ENCODE data around the gene ZNF165.

DNA sequence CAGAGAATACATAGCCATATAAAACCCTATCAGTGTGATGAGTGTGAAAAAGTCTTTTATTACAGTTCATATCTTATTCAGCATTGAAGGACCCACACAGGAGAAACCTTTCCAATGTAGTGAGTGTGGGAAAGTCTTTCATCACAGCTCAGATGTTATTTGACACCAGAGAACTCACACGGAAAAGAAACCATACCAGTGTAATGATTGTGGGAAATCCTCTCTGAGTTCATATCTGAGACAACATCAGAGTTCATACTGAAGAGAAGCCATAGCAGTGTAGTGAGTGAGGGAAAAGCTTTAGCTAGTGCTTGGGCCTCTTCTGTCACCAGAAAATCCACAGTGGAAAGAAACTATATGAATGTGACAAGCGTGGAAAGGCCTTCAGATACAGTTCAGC, 35.4 kb downstream of the ZNF165 start:
- TF ChIP-seq, protein P1, sequence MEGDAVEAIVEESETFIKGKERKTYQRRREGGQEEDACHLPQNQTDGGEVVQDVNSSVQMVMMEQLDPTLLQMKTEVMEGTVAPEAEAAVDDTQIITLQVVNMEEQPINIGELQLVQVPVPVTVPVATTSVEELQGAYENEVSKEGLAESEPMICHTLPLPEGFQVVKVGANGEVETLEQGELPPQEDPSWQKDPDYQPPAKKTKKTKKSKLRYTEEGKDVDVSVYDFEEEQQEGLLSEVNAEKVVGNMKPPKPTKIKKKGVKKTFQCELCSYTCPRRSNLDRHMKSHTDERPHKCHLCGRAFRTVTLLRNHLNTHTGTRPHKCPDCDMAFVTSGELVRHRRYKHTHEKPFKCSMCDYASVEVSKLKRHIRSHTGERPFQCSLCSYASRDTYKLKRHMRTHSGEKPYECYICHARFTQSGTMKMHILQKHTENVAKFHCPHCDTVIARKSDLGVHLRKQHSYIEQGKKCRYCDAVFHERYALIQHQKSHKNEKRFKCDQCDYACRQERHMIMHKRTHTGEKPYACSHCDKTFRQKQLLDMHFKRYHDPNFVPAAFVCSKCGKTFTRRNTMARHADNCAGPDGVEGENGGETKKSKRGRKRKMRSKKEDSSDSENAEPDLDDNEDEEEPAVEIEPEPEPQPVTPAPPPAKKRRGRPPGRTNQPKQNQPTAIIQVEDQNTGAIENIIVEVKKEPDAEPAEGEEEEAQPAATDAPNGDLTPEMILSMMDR (IDR thresholded peaks at IDR 0.05; ENCODE audit: insufficient read depth, low read length, poor library complexity, severe bottlenecking): no peak
- no peak for TF ChIP-seq EZH2phosphoT487 (conservative IDR thresholded peaks at IDR 0.05; ENCODE audit: low read length)

All from SU-DHL-6 (cell line).